Measurements from ENCODE around the gene PEAK3. TPM values are rescaled to one million over a fixed set of nuclear protein-coding genes. Genes with fewer than 3 reads are reported as not detected.
A peak's percentile ranks its signal among the peaks of the same experiment; 100 is the strongest.

The PEAK3 gene
- polyA plus RNA-seq, 3 donors, result 2.4 to 6.3 (median 2.9) TPM

DNA sequence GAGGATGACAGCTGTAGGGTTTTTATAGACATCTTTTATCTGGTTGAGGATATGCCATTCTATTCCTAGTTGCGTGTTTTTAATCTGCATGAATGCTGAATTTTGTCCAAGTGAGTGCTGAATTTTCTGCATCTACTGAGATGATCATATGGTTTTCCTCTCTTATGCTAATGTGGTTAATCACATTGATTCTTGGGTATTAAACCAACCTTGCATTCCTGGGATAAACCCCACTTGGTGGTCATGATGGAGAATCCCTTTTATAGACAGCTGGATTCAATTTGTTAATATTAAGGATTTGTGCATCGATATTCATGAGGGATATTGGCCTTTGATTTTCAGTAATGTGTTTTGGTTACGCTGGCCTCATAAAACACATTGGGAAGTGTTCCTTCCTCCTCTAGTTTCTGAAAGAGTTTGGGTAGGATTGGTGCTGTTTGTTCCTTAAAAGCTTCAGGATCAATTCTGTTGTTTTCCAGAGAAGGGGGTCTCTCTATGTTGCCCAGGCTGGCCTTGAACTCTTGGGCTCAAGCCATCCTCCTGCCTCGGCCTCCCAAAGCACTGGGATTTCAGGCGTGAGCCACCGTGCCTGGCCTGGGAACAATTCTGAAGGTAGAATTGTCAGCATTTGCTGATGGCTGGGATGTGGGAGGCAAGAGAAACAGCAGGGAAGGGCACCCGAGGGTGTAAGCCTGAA is 33.3 kb upstream of the PEAK3 start:
- 74% methylated on average over 4 of the region's 7 CpGs for WGBS (ENCODE audit: insufficient coverage)
- peak overlapping the region; percentile 85 to 96 (median 93) for H3K27ac Mint-ChIP-seq
- Histone ChIP-seq H3K27me3 (ENCODE audit: control insufficient read depth in 2 of 2, insufficient read depth in 2 of 2, low read length in 2 of 2) (peaks cover 0 to 17% of the 10 kb centered on the region in 2 donors), H3K27ac (ENCODE audit: low read depth in 1 of 2, low read length in 2 of 2) (peak overlapping the region; percentile 75 to 78), H3K4me1 (ENCODE audit: control insufficient read depth in 1 of 2, insufficient read depth in 2 of 2, low read length in 2 of 2) (peaks cover 15 to 21% of the 10 kb centered on the region in 2 donors), H3K9ac (ENCODE audit: insufficient read depth, low read length, poor library complexity, severe bottlenecking) (no peak overlapping the region), H3K4me2 (replicated peaks; ENCODE audit: extremely low read depth, low read length, poor library complexity, severe bottlenecking) (peak overlapping the region; percentile 52), H2AFZ (ENCODE audit: insufficient read depth, low read depth, low read length, poor library complexity, severe bottlenecking) (peak overlapping the region; percentile 73), H3K79me2 (ENCODE audit: insufficient read depth, low read length) (no peaks in the 10 kb centered on the region), H3K9me3 (replicated peaks in 1 of 2; ENCODE audit: control insufficient read depth in 1 of 2, insufficient read depth in 1 of 2, low read length in 2 of 2) (peaks cover 0 to 10% of the 10 kb centered on the region in 2 donors), H3K36me3 (replicated peaks in 1 of 2; ENCODE audit: control insufficient read depth in 1 of 2, insufficient read depth in 2 of 2, low read length in 2 of 2) (no peaks in the 10 kb centered on the region), H4K20me1 (ENCODE audit: insufficient read depth, low read length) (no peaks in the 10 kb centered on the region), H3K4me3 (replicated peaks in 1 of 3; ENCODE audit: low read depth in 2 of 3, low read length in 3 of 3) (peak overlapping the region in 1 of 3 experiments; percentile 30)
- H3K27me3 Mint-ChIP-seq (ENCODE audit: low read depth in 3 of 3), result peaks cover 18 to 42% (median 35%) of the 10 kb centered on the region in 3 donors
- peaks cover 16% of the 10 kb centered on the region for H3K4me1 Mint-ChIP-seq
- no peak for DNase-seq
- H3K9me3 Mint-ChIP-seq, result peaks cover 8 to 24% (median 16%) of the 10 kb centered on the region in 7 donors
- no peak for TF ChIP-seq CTCF (IDR thresholded peaks at IDR 0.05)
- peak overlapping the region; percentile 55 to 69 for H3K4me3 Mint-ChIP-seq
- intact Hi-C loops (cut with micrococcal nuclease), result loop anchor here (5.0 kb wide), 3 partner anchors 38 to 163 kb away; partner anchors contain the start of genes AP3D1 (in 2 of the 2), PLEKHJ1 (in 1 of the 2) and SF3A2 (in 1 of the 2)
- peaks cover 0 to 6% of the 10 kb centered on the region in 2 donors for H3K36me3 Mint-ChIP-seq

- Mint-ChIP-seq H3K9me3 (peaks cover 8 to 36% (median 22%) of the 10 kb centered on the region in 7 donors), H3K36me3 (peaks cover 2 to 9% of the 10 kb centered on the region in 2 donors), H3K27me3 (ENCODE audit: low read depth in 3 of 3) (peaks cover 39 to 61% (median 57%) of the 10 kb centered on the region in 3 donors), H3K27ac (no peak overlapping the region), H3K4me3 (peak overlapping the region in 1 of 2 donors; percentile 48), H3K4me1 (peaks cover 29% of the 10 kb centered on the region)
- Histone ChIP-seq H4K20me1 (ENCODE audit: insufficient read depth, low read length) (no peaks in the 10 kb centered on the region), H3K9ac (ENCODE audit: insufficient read depth, low read length, poor library complexity, severe bottlenecking) (no peak overlapping the region), H2AFZ (ENCODE audit: insufficient read depth, low read depth, low read length, poor library complexity, severe bottlenecking) (no peak overlapping the region), H3K27me3 (ENCODE audit: control insufficient read depth in 2 of 2, insufficient read depth in 2 of 2, low read length in 2 of 2) (peaks cover 3 to 39% of the 10 kb centered on the region in 2 donors), H3K4me3 (replicated peaks in 1 of 3; ENCODE audit: low read depth in 2 of 3, low read length in 3 of 3) (no peak overlapping the region), H3K9me3 (replicated peaks in 1 of 2; ENCODE audit: control insufficient read depth in 1 of 2, insufficient read depth in 1 of 2, low read length in 2 of 2) (peaks cover 0 to 10% of the 10 kb centered on the region in 2 donors), H3K4me1 (ENCODE audit: control insufficient read depth in 1 of 2, insufficient read depth in 2 of 2, low read length in 2 of 2) (peaks cover 18 to 36% of the 10 kb centered on the region in 2 donors), H3K4me2 (replicated peaks; ENCODE audit: extremely low read depth, low read length, poor library complexity, severe bottlenecking) (no peak overlapping the region), H3K36me3 (replicated peaks in 1 of 2; ENCODE audit: control insufficient read depth in 1 of 2, insufficient read depth in 2 of 2, low read length in 2 of 2) (no peaks in the 10 kb centered on the region), H3K79me2 (ENCODE audit: insufficient read depth, low read length) (no peaks in the 10 kb centered on the region), H3K27ac (ENCODE audit: low read depth in 1 of 2, low read length in 2 of 2) (no peak overlapping the region)
- no peak for TF ChIP-seq CTCF (IDR thresholded peaks at IDR 0.05)
- DNase-seq, result no peak
- WGBS (ENCODE audit: insufficient coverage), result 34% methylated on average over 24 of the region's 28 CpGs
- intact Hi-C loops (cut with micrococcal nuclease), result no loop called here
Measured at GRCh38 chr19:2312820-2313501, 31.0 kb upstream of the PEAK3 start.
